GM19452 (cell line): ENCODE data around the gene PLEKHA6.

Source experiments
- ATAC-seq: cut with Tn5 transposase; IDR thresholded peaks from one replicate; pipeline ENCODE4 v1.9.1; 2021; ENCODE audit not compliant: unreplicated experiment

Gene PLEKHA6

DNA sequence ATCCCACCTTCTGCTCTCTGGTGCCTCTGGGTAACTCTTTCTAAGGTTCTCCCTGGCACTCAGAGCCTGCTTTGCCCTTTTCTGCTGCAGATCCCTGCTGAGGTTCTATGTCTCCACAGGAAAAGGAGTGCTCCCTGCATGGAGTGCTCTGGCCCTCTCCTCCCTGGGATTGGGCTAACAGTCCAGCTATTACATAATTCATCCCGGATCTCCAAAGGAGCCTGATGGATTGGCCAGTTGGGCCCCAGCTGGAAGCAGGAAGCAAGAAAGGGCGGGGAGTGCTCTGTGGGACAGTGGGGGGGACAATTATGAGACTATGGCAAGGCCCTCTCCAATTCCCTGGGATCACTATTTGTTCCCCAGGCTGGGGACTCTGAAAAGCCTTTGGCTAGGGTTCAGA is 94.1 kb downstream of the PLEKHA6 start:
- no peak for ATAC-seq

- ATAC-seq: no peak
Observed at GRCh38 chr1:204264805-204265204, 94.9 kb downstream of the PLEKHA6 start.

DNA sequence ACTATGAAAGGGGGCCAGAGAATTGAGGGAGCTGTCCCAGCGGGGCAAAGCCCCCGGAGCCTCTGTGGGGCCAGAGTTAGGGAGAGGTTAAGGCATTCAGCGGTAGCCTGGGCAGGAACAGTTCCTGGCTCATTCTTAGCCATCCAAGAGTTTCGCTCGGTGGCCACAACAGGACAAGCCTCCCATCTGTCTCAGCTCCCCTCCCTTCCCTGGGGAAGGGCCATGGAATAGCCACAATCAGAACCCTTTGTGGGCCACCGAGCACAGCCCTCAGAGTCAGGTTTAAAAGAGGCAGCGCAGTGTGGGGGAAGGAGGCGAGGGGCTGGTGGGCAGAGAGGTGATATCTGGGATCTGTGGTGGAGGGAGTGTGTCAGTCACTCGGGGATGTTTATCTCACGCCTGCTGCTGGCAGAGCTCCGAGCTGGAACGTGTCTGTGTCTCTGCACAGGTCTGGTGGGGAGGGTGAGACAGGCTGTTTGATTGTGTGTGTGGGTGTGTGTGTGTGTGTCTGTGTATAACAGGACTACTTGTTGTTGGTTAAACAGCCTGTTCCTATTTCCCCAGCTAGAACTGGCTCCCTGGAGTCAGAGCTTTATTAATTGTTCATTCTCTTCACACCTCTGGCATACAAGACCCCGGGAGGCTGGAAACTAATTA is 96.3 kb downstream of the PLEKHA6 start:
- ATAC-seq: no peak

DNA sequence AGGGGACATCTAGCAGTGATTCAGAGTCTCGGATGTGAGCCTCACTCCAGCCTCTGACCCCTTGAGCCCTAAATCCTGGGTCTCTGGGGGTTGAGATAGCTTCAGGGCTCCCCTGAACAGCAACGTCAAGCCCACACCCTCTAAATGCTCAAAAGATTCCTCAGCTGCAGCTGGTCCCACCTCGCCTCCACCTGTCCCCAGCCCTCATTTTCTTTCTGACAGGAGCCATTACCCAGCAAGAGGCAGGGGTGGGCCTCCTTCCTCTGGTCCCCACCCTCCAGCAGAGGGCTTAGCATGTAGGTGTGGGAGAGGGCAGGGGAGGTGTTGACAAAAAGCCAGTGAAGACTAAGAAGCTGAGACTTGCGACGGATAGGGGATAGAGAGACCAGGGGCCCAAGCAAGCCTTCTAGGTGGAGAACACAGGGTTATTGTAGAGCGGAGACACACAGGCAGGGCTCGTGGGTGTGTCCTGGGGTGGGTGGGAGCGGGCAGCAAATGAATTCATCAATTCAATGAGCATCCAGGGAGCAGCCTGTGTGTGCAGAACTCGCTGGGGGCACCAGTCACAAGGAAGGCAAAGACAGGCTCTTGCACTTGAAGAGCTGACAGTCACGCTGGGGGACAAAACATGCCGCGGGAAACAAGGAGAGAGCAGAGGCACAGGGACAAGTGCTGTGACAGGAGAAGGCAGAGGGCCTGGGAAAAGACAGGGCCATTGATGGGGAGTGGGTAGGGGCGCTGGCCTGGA is 97.0 kb downstream of the PLEKHA6 start:
- ATAC-seq: no peak

DNA sequence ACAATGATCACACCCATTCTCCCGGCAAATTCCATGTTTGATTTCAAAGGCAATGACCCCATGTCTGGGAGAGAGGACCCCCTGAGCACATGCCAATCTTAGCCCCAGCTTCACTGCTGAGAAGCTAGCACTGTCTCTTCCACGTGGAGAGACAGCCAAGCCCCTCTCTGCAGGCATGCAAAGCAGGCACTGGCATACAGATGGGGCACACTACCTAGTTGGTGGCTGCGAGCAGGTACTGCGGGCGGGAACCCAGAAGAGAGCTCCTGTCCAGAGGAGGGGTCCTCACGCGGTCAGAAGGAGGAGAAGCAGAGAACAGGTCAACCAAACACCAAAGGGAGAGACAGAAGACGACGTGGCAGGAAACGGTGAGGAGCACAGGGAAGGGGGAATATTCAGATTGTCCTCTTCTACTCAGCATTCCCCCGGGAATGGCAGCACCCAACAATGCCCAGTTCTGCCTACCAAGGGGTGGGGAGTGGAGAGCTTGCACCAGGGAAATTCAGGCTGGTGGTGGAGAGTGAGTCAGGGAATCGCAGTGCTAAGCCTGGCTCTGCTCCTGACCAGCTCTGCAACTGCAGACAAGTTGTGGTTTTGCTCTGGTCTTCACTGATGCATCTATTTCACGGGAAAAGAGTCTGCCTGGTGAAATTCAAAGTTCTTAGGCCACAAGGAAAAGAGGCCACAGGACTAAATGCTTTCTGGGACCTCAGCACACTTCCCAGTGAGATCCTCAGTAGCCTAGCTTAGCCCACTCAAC is 97.8 kb downstream of the PLEKHA6 start:
- ATAC-seq: no peak

GRCh38 chr1:204261266-204261665 is 98.5 kb downstream of the PLEKHA6 start:
- no peak for ATAC-seq

DNA sequence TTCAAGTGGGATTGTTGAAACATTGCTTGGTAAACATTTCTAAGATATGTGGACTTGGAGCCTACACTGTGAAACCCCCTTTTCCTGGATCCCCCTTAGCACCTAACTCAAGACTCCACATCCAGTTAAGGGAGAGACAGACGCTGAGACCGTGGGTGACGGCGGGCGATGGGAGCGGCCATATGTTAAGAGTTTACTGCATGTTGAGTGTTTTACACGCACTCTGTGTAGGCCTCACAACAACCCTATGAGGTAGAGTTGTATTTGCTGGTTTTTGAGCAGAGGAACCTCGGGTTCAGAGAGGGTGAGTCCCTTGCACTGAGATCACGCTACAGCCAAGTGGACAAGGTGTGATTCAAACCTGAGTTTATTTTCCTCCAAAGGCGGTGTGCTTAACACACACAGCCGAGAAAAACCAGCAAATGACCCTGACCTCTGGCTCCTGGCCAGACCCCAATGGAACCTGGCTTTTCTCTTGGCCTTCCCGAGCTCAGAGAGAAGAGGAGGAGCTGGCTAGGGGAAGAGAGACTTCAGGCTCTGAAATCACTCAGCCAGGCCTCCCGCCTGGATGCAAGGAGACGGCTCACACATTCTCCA is 99.0 kb downstream of the PLEKHA6 start:
- no peak for ATAC-seq

- ATAC-seq: no peak
Observed at GRCh38 chr1:204259782-204260181, 99.9 kb downstream of the PLEKHA6 start.

GRCh38 chr1:204259196-204259595 is 100.5 kb downstream of the PLEKHA6 start:
- no peak for ATAC-seq

DNA sequence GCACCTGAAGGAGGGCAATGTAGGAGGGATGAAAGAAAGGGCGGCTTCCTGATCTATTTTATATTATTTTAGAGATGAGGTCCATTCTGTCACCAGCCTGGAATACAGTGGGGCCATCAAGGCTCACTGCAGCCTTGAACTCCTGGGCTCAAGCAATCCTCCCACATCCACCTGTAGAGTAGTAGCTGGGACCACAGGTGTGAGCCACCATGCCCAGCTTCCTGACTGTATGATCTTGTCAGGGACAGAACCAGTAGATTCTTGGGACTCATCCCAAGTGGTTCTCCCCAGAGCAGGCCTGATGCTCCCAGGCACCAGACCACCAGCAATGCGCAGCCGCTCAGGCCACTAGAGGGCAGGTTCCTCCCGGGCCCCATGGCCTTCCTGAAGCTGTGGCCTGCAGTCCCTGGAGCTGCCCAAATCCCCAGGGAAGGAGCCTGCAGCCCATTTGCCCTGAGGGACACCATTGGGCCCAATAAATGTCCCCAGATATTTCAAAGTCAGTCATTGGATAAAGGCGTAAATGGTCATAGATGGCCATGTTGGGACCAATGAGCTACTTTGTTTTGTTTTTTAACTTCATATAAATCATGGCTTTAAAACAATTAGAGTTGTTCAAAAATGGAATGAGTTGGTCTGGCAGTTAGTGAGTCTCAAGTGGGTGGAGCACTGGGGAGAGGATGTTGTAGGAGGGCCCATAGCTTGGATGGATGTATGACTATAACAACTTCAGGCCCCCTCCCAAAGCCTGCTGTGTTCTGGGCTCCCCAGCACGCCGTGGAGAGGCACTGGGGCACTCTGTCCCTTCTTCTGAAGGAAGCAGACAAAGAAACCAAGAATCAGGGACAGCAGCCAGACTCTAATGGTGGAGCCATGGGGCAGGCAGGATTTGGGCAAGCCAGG is 101.3 kb downstream of the PLEKHA6 start:
- no peak for ATAC-seq

GRCh38 chr1:204257446-204257845 is 102.3 kb downstream of the PLEKHA6 start:
- ATAC-seq: no peak

- ATAC-seq: no peak
Observed at GRCh38 chr1:204256531-204256930, 103.2 kb downstream of the PLEKHA6 start.

DNA sequence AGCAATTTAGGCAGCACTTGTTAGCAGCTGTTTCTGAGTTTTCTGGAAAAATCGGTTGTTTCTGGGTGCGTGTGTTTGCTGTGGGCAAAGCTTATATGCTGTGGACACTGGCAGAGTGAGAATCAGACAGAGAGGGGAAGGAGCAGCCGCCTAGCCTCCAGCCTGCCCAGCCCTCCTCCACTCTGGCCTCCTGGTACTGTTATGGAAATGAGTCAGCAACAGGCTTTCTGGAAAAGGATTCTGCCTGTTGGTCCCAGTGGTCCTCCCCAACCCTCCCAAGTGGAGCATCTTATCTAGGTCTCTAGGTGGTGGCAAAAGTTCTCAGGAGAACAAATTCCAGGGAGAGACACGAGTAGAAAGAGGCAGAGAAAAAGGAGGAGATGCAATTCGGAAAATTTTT is 103.8 kb downstream of the PLEKHA6 start:
- ATAC-seq: no peak

DNA sequence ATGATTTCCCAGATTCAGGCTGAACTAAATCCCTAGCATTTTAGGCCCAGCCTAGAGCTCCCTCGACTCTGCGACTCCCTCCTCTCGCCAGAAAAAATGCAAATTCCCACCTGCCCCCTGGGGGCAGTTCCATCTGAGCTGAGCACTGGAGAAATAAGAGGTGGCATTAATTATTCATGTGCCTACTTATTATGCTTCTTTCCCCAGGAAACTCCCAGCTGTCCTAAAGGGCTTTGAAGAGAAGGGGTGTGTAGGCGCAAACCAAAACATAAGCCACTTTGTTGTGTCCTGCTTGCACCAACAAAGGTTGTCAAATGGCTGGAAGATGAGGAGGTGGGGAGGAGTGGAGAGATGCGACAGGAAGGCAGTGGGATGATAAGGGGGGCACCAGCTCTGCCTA is 104.5 kb downstream of the PLEKHA6 start:
- ATAC-seq: no peak

DNA sequence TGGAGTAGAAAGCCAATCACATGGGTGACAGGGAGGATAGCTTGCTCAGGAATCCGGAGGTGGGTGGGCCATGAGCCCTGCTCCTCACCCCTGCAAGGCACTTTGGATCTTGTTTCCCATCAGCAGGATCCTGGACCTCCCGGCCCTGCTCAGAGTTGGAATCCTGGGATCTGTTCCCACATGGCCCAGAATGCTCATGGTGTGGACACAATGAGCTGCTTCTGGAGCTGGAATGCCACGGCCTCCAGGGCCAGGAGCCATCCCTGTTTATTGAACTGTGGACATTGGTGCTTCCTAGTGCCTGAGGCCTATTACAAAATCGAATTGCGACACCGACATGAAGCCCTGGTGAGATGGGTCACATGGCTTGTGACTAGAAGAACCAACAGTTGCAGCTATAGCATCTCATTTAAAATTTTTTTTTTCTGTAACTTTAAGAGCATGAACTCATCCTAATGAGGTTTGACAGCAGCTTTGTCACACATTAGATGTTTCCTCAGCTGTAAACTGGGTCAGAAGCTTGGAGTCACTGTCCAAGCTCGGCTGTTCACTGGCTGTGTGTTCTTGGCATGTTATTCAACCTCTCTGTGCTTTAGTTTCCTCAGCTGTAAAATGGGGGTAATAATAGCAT is 105.6 kb downstream of the PLEKHA6 start:
- ATAC-seq: no peak

GRCh38 chr1:204251926-204252689 is 107.6 kb downstream of the PLEKHA6 start:
- ATAC-seq: no peak

DNA sequence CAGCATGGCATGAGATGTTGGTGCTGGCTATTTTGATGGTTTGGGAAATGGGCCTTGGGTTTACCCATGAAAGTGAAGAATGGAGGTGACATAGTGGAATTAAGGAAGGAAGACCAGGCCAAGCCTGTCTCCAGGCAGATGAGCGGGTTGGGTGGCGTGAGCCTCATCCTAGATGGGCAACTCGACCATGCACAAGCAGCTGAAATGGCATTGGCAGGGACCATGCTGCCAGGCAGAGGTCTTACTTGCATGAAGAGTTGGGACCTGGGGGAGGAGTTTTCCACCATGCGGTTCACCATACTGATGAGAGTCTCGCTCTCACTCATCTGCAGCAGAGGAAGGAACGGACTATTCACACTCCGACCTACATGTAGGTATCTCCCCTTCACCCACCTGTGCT is 108.4 kb downstream of the PLEKHA6 start:
- ATAC-seq: no peak

DNA sequence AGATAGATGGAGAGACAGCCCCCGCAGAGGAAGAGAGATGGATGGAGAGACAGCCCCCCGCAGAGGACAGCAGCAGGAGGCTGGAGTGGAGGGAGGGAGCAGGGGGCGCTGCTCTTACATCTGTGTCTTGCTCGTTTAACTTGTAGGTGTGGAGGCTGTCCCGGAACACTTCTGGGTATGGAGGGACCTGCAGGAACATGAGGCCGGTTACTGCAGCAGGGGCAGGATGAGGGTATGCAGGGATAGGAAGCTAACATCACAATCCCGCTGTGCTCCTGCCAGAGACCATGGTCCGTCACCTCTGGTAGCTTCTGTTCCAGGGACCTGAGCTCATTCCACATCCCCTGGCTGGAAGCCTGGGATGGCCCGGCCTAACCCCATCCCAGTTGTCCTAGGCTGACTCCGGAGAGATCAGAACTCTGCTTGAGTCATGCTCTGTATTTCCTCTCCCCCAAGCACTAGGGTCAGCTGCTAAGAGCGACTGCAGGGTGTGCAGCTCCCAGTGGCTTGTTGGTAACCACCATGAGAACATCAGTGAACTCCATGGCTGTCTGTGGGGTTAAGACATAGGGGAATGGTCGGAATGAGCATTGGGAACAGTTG is 109.2 kb downstream of the PLEKHA6 start:
- ATAC-seq: no peak
